ENCODE measurements around the gene AQR. TPM values are rescaled to one million over a fixed set of nuclear protein-coding genes. Genes with fewer than 3 reads are reported as not detected.

AQR gene
- total and polyA plus RNA-seq, 2 of the 8 experiments (the other 6 are each of a cell fraction or from before 2014, with no cell fraction given) = 34.5 to 57.6 TPM

- TF ChIP-seq KDM5A (IDR thresholded peaks at IDR 0.05; ENCODE audit: low read length) (no peak), CHD7 (IDR thresholded peaks at IDR 0.05; ENCODE audit: insufficient replicate concordance, low read length) (no peak)
These were observed 73.4 kb downstream of the AQR start (continued) for GRCh38 chr15:34896183-34896582.
